ENCODE results near the gene KRT39. TPM values are rescaled to one million over a fixed set of nuclear protein-coding genes. Genes with fewer than 3 reads are reported as not detected.

Gene KRT39
- polyA plus RNA-seq, 1 donor (not counting 4 experiments of a cell fraction or from before 2014, with no cell fraction given), result not detected

DNA sequence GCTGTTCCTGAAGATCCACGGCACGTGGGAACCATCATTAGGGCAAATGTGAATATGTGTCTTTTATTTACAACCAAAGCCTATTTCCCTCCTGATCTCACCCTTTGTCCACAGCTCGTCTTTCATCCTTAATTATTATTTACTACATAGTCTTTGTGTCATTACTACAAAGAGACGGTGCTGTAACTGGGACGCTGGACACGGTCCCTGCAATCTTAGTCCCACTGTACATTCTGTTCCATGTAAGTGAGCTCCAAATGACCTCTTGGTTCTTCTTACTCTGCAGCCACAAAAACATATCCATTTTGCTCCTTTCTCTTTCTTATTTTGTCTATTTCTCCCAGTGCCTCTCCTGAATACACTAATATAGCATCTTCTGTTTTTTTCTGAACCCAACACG, 16.6 kb downstream of the KRT39 start:
- Histone ChIP-seq H3K4me1 (ENCODE audit: control insufficient read depth, extremely low read depth, insufficient read depth, low read length) (peaks cover 28% of the 10 kb centered on the region), H3K27me3 (ENCODE audit: control insufficient read depth, extremely low read depth, insufficient read depth, low read length) (no peaks in the 10 kb centered on the region), H3K9me3 (ENCODE audit: control insufficient read depth, low read depth, low read length) (no peaks in the 10 kb centered on the region), H2AFZ (ENCODE audit: control insufficient read depth, low read length) (no peak overlapping the region), H3K9ac (ENCODE audit: control insufficient read depth, extremely low read depth, insufficient read depth, low read length) (no peak overlapping the region), H3K9me1 (ENCODE audit: control insufficient read depth, extremely low read depth, insufficient read depth, low read length) (no peaks in the 10 kb centered on the region), H3K36me3 (ENCODE audit: control insufficient read depth in 2 of 2, extremely low read depth in 1 of 2, insufficient read depth in 2 of 2, low read length in 2 of 2) (no peaks in the 10 kb centered on the region), H3K27ac (ENCODE audit: control insufficient read depth, insufficient read depth, low read length) (no peak overlapping the region), H4K20me1 (ENCODE audit: control insufficient read depth, extremely low read depth, insufficient read depth, low read length) (no peaks in the 10 kb centered on the region), H3K4me2 (ENCODE audit: control insufficient read depth, extremely low read depth, insufficient read depth, low read depth, low read length) (no peak overlapping the region), H3K79me2 (ENCODE audit: control insufficient read depth, insufficient read depth, low read length) (no peaks in the 10 kb centered on the region), H3K4me3 (ENCODE audit: control insufficient read depth in 2 of 3, extremely low read depth in 1 of 3, insufficient read depth in 2 of 3, low read depth in 1 of 3, low read length in 3 of 3) (no peak overlapping the region)
- dilution Hi-C loops (cut with MboI; ENCODE audit: extremely low pct_ligation_motif_present, low sequenced_read_pairs), result no loop called here
- DNase-seq (ENCODE audit: low read depth, low spot score) (no peak), FAIRE-seq (no peak)
- TF ChIP-seq EZH2 (IDR thresholded peaks at IDR 0.05; ENCODE audit: low read length), result no peak
- TF ChIP-seq, protein P1, sequence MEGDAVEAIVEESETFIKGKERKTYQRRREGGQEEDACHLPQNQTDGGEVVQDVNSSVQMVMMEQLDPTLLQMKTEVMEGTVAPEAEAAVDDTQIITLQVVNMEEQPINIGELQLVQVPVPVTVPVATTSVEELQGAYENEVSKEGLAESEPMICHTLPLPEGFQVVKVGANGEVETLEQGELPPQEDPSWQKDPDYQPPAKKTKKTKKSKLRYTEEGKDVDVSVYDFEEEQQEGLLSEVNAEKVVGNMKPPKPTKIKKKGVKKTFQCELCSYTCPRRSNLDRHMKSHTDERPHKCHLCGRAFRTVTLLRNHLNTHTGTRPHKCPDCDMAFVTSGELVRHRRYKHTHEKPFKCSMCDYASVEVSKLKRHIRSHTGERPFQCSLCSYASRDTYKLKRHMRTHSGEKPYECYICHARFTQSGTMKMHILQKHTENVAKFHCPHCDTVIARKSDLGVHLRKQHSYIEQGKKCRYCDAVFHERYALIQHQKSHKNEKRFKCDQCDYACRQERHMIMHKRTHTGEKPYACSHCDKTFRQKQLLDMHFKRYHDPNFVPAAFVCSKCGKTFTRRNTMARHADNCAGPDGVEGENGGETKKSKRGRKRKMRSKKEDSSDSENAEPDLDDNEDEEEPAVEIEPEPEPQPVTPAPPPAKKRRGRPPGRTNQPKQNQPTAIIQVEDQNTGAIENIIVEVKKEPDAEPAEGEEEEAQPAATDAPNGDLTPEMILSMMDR (optimal IDR thresholded peaks at IDR 0.05 in 1 of 3, IDR thresholded peaks at IDR 0.05 in 1 of 3, conservative IDR thresholded peaks at IDR 0.05 in 1 of 3; ENCODE audit: extremely low read depth in 1 of 3, insufficient read depth in 2 of 3, low read length in 3 of 3), result no peak

DNA sequence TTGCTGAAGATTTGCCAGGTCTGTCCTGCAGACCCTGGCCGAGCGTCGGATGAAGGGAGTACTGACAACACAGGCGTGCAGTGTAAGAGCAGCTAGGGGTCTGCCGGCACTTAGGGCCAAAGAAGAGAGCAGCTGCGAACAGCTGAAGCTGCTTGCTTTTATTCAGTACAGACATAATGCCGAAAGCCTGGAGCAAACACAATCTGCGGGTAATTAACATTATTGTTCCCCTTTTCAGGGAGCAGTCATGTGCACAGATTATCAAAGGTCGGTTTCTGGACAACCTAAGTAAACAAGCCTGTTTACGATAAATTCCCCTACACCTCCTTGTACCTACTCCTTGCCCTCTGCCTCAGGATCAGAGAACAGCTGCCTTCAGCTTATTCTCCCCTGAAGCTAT, 17.3 kb downstream of the KRT39 start:
- no peaks in the 10 kb centered on the region for H3K36me3 ChIP-seq (ENCODE audit: control insufficient read depth in 2 of 2, extremely low read depth in 1 of 2, insufficient read depth in 2 of 2, low read length in 2 of 2)
- H3K4me2 ChIP-seq (ENCODE audit: control insufficient read depth, extremely low read depth, insufficient read depth, low read depth, low read length), result no peak overlapping the region
- no peaks in the 10 kb centered on the region for H3K79me2 ChIP-seq (ENCODE audit: control insufficient read depth, insufficient read depth, low read length)
- TF ChIP-seq, protein P1 (optimal IDR thresholded peaks at IDR 0.05 in 1 of 3, IDR thresholded peaks at IDR 0.05 in 1 of 3, conservative IDR thresholded peaks at IDR 0.05 in 1 of 3; ENCODE audit: extremely low read depth in 1 of 3, insufficient read depth in 2 of 3, low read length in 3 of 3), result no peak
- dilution Hi-C loops (cut with MboI; ENCODE audit: extremely low pct_ligation_motif_present, low sequenced_read_pairs), result no loop called here
- H4K20me1 ChIP-seq (ENCODE audit: control insufficient read depth, extremely low read depth, insufficient read depth, low read length), result no peaks in the 10 kb centered on the region
- H3K9me1 ChIP-seq (ENCODE audit: control insufficient read depth, extremely low read depth, insufficient read depth, low read length), result no peaks in the 10 kb centered on the region
- peaks cover 22% of the 10 kb centered on the region for H3K4me1 ChIP-seq (ENCODE audit: control insufficient read depth, extremely low read depth, insufficient read depth, low read length)
- no peak for DNase-seq (ENCODE audit: low read depth, low spot score)
- H3K9me3 ChIP-seq (ENCODE audit: control insufficient read depth, low read depth, low read length), result no peaks in the 10 kb centered on the region
- no peak overlapping the region for H3K9ac ChIP-seq (ENCODE audit: control insufficient read depth, extremely low read depth, insufficient read depth, low read length)
- H2AFZ ChIP-seq (ENCODE audit: control insufficient read depth, low read length), result no peak overlapping the region
- no peaks in the 10 kb centered on the region for H3K27me3 ChIP-seq (ENCODE audit: control insufficient read depth, extremely low read depth, insufficient read depth, low read length)
- no peak for FAIRE-seq
- no peak overlapping the region for H3K4me3 ChIP-seq (ENCODE audit: control insufficient read depth in 2 of 3, extremely low read depth in 1 of 3, insufficient read depth in 2 of 3, low read depth in 1 of 3, low read length in 3 of 3)
- H3K27ac ChIP-seq (ENCODE audit: control insufficient read depth, insufficient read depth, low read length), result no peak overlapping the region
